ENCODE data around the gene DCTN3.
A peak's percentile ranks its signal among the peaks of the same experiment; 100 is the strongest.

The DCTN3 gene

GRCh38 chr9:34620061-34620994 is at the start of gene DCTN3:
TSS of gene DCTN3 (minus strand) at chr9:34620495. CDS start at chr9:34620464, 31 bp downstream.
- ATAC-seq = peak; percentile 99
- Mint-ChIP-seq H3K9me3 (no peaks in the 10 kb centered on the region), H3K36me3 (peaks cover 14% of the 10 kb centered on the region), H3K27ac (peak within 1 kb of the TSS; percentile 89), H3K4me1 (peaks cover 26% of the 10 kb centered on the region), H3K4me3 (peak within 1 kb of the TSS; percentile 94)
- peak; percentile 69 to 90 for DNase-seq (ENCODE audit: low spot score in 2 of 2)

DNA sequence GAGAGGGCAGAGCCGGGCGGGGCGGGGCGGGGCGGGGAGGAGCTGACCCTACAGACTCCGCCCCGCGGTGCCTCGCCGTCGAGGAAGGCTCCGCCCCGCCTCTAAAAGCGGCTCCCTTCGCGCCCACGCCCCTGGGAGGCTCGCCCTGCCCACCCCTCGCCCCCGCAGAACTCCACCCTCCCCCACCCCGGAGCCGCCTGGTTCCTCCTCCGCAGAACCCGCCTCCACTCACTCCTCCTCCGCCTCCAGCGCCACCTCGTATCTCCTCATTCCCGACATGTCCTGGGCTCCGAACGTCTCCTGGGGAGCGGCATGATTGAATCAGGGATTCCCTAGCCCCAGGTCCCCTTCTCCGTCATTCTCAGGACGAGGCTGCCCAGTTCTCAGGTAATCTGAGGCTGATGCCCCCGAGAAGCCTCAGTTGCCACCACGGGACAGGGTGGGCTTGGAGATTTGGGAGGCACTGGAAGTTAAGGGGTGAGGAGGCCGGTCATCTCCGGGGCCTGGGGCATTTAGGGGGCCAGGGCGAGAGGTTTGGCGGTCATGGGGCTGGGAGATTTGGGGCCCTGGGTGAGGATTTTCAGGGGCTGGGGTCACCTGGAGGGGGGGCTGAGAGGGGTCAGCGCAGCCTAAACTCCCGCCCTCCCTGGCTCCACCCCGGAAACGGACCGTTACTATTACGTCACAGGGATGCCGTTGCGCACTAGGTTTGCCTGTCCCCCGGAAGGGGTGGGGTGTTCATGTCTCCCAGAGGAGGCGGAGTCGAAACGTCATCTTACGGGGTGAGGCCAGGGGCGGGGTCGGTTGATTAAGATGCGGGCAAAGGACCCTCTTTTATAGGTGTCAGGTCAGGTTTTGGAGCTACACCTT is 45.3 kb upstream of the DCTN3 start:
- Mint-ChIP-seq H3K27ac (peak overlapping the region; percentile 93), H3K4me3 (peak overlapping the region; percentile 86), H3K36me3 (peaks cover 18% of the 10 kb centered on the region), H3K9me3 (peaks cover 3% of the 10 kb centered on the region), H3K4me1 (peaks cover 35% of the 10 kb centered on the region)
- ATAC-seq = peak; percentile 84
- peak; percentile 72 to 92 for DNase-seq (ENCODE audit: low spot score in 2 of 2)

GRCh38 chr9:34665067-34665380 is 44.7 kb upstream of the DCTN3 start:
- H3K27ac Mint-ChIP-seq = peak overlapping the region; percentile 93
- H3K4me3 Mint-ChIP-seq = peak overlapping the region; percentile 86
- peaks cover 3% of the 10 kb centered on the region for H3K9me3 Mint-ChIP-seq
- ATAC-seq (peak; percentile 31), DNase-seq (ENCODE audit: low spot score in 2 of 2) (no peak)
- peaks cover 18% of the 10 kb centered on the region for H3K36me3 Mint-ChIP-seq
- H3K4me1 Mint-ChIP-seq = peaks cover 35% of the 10 kb centered on the region

DNA sequence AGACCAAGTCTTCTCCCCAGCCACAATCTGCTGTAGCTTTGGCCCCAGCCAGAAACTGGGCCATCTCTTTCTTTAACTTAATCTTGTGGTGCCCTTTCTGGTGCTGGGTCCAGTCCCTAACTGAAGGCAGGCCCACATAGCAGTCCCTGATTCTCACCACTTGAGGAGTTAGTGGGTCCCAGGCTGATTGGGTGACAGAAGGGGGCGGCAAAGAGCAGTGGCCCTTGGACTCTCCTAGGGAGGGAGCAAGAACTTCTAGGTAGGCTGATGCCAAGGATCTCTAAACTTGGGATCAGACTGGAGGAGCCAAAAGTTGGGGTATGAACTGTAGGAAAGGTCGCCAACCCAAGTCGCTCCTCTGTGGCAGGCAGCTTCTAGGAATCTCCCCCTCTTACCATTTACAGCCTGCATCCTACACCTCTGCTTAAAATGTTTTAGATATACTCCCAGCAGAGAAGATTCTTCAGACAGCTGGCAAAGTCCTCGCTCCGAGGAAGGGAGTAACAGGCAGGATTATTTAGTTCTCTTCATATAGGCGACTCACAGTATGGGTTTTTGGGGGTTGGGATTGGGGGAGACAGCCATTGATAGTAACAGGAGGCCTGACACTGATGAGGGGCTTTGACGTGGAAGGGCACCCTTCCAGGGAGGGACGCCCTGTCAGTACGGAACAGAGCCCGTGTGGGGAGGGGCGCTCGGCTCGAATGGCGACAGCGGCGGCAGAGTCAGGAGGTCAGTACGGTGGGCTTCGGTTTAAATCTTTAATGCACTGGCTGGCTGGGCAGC is 44.2 kb upstream of the DCTN3 start:
- H3K4me3 Mint-ChIP-seq = peak overlapping the region; percentile 86
- DNase-seq (ENCODE audit: low spot score in 2 of 2) (peak; percentile 63 to 82), ATAC-seq (peak; percentile 69)
- H3K27ac Mint-ChIP-seq = peak overlapping the region; percentile 93
- peaks cover 3% of the 10 kb centered on the region for H3K9me3 Mint-ChIP-seq
- peaks cover 18% of the 10 kb centered on the region for H3K36me3 Mint-ChIP-seq
- peaks cover 35% of the 10 kb centered on the region for H3K4me1 Mint-ChIP-seq

DNA sequence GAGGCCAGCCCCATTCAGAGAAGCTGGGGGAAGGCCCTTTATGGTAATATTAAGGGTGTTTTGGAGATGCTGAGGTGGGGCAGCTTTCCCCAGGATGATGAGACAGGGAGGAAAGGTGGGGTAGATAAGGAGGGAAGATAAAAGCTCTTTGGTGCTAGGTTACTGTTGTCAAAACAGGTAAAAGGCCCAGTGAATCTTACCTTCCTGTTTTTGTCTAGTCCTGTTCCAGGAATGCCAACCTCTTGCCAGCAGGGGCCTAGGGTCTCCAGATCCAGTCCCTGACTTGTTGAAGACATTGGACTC is 43.0 kb upstream of the DCTN3 start:
- H3K9me3 Mint-ChIP-seq = no peaks in the 10 kb centered on the region
- H3K4me1 Mint-ChIP-seq = peaks cover 35% of the 10 kb centered on the region
- ATAC-seq (no peak), DNase-seq (ENCODE audit: low spot score in 2 of 2) (no peak)
- no peak overlapping the region for H3K4me3 Mint-ChIP-seq
- peak overlapping the region; percentile 93 for H3K27ac Mint-ChIP-seq
- peaks cover 18% of the 10 kb centered on the region for H3K36me3 Mint-ChIP-seq

- DNase-seq (ENCODE audit: low spot score in 2 of 2) = no peak
- peak within 1 kb of the TSS; percentile 93 for H3K27ac Mint-ChIP-seq
- H3K4me1 Mint-ChIP-seq = peaks cover 35% of the 10 kb centered on the region
Observed at GRCh38 chr9:34662526-34663302, 42.4 kb upstream of the DCTN3 start, which contains the start of gene CCL27. TSS of gene CCL27 (minus strand) at chr9:34662657. CDS start at chr9:34662633, 24 bp downstream.

DNA sequence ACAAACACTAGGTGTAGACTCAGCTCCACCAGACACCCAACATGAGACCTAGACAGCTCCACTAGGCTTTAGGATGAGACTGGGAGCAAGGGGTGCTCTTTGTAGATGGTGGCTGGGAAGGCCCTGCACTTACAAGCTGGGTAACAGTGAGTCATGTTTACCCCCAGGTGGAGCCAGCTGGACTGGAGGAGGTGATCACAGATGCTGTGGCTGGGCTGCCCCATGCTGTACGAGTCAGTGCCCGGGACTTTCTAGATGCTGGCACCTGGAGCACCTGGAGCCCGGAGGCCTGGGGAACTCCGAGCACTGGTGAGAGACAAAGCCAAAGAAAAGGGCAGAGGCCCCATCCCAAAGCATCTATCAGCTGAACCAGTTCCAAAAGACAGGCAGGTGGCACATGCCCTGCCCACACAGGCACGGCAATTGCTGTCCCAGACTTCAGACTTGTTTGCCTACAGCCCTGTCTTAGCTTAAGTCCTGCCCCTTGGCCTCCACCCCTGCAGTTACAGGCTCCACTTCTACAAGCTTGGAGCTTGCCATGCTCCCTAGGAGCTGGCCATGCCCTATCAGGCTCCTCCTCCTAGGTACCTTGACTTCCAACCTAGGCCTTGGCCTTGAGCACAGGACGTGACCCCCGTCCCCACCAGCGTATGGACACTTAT is 39.4 kb upstream of the DCTN3 start:
- Mint-ChIP-seq H3K4me1 (peaks cover 30% of the 10 kb centered on the region), H3K9me3 (no peaks in the 10 kb centered on the region), H3K4me3 (no peak overlapping the region), H3K27ac (no peak overlapping the region), H3K36me3 (peaks cover 8% of the 10 kb centered on the region)
- no peak for ATAC-seq
- DNase-seq (ENCODE audit: low spot score in 2 of 2) = no peak

More at GRCh38 chr9:34662526-34663302, 42.4 kb upstream of the DCTN3 start, which contains the start of gene CCL27:
- no peak for ATAC-seq
- no peaks in the 10 kb centered on the region for H3K9me3 Mint-ChIP-seq
- H3K4me3 Mint-ChIP-seq = no peak within 1 kb of the TSS
- peaks cover 18% of the 10 kb centered on the region for H3K36me3 Mint-ChIP-seq

DNA sequence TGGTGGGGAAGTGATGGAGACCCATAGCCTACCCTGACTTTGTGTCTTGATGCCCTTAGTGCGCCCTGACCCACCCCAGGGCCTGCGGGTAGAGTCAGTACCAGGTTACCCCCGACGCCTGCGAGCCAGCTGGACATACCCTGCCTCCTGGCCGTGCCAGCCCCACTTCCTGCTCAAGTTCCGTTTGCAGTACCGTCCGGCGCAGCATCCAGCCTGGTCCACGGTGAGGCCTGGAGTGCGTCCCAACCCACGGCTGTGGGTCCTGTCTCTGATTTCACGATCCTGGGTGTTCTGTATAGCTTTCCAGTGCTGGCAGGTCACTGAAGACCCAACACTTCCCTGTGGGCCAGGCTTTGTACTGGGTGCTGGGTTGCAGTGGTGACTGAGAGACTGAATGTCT is 38.2 kb upstream of the DCTN3 start:
- DNase-seq (ENCODE audit: low spot score in 2 of 2) = no peak
- H3K4me1 Mint-ChIP-seq = peaks cover 18% of the 10 kb centered on the region

DNA sequence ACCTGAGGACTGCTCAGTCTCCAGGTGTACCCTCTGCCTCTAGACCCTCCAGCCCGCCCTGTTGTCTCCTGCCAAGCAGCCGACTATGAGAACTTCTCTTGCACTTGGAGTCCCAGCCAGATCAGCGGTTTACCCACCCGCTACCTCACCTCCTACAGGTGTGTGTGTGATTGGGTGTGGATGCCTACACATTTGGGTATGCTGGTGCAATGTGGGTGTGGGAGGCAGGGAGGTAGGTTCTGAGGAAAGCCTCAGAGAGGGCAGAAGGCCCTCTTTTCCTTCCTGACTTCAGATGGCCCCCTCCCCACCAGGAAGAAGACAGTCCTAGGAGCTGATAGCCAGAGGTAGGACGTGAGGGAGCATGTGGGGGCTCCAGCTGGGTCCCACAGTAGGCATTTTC is 36.7 kb upstream of the DCTN3 start:
- Mint-ChIP-seq H3K9me3 (no peaks in the 10 kb centered on the region), H3K27ac (no peak overlapping the region), H3K36me3 (peaks cover 5% of the 10 kb centered on the region), H3K4me3 (no peak overlapping the region), H3K4me1 (peaks cover 22% of the 10 kb centered on the region)
- ATAC-seq = no peak
- no peak for DNase-seq (ENCODE audit: low spot score in 2 of 2)

More for the DNA sequence above, 38.2 kb upstream of the DCTN3 start:
- ATAC-seq = no peak
- Mint-ChIP-seq H3K4me3 (no peak overlapping the region), H3K27ac (peak overlapping the region; percentile 40), H3K36me3 (no peaks in the 10 kb centered on the region), H3K9me3 (no peaks in the 10 kb centered on the region)

- Mint-ChIP-seq H3K36me3 (peaks cover 9% of the 10 kb centered on the region), H3K27ac (no peak overlapping the region), H3K4me1 (peaks cover 33% of the 10 kb centered on the region), H3K4me3 (no peak overlapping the region), H3K9me3 (no peaks in the 10 kb centered on the region)
- no peak for DNase-seq (ENCODE audit: low spot score in 2 of 2)
- no peak for ATAC-seq
Observed at GRCh38 chr9:34655394-34655793, 35.1 kb upstream of the DCTN3 start.

DNA sequence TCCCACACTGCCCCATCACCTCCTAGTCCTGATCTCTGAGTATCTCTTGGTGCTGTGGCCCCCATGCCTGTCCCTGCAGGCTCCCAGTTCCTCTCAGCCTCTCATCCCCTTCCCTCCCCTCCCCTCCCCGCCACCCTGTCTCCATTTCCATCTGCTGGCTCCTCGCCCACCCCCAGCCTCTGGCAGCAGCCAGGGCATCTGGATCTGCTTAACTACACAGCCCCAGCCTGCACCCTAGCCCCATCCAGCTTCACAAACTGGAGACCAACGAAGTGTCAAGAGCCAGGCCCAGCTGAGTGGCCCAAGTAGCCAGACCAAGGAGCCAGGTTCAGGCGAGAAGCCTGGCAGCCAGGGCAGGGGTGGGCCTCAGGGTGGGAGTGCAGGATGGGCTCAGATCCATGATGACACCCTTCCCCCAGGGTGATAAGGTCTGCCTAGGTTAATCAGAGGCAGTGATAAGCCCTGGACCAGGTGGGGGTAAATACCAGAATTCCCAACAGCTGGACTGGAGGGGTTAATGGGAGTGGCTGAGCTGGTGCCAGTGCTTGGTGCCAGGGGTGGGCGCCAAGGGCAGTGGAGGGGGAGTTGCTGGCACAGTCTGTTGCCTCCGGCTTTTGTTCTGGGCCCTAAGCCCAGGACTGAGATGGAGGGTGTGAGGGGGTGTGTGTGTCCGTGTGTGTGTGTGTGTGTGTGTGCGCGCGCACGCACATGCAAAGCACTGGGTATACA is 34.2 kb upstream of the DCTN3 start:
- Mint-ChIP-seq H3K9me3 (no peaks in the 10 kb centered on the region), H3K36me3 (peaks cover 18% of the 10 kb centered on the region), H3K4me1 (peaks cover 34% of the 10 kb centered on the region), H3K4me3 (no peak overlapping the region), H3K27ac (no peak overlapping the region)
- ATAC-seq (no peak), DNase-seq (ENCODE audit: low spot score in 2 of 2) (no peak)

DNA sequence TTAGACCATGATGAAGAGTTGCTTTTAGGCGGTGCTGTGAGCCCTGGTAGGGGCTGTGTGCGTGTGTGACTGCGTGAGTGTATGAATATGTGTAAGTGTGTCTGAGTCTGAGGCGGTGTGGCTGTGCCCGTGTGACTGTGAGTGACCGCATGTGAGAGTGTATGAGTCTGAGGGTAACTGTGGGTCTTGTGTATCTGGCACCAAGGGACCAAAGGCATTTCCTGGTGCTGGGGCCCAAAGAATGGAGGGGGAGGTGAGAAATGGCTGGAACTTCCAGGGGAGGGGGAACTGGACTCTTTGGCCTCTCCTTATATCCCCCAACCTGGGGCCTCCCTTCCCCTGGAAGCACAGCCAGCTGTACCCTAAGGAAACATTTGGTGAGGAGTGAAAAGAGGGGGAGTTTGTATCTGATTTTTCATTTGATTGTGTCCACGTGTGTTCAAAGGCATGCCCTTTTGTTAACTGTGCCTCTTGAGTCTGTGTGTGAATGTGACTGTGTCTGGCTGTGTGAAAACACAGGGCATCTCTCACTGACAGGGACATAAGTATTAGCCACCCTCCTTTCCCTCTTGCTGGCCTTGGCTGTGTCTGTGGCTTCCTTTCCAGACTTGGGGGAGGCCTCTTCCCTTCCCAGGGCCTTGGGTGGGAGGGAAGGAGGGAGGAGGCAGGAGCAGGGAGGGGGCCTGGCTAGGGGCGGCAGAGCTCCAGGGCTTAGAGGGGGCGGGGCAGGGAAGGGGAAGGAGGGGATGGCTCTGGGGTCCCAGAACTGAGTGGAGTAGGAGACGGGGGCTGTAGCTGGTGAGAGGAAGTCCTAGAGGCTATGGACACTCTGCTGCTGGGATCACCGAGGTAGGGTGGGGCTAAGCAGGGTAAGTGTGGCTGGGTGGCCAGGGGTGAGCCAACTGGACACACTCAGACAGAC is 33.1 kb upstream of the DCTN3 start:
- Mint-ChIP-seq H3K4me3 (no peak overlapping the region), H3K9me3 (no peaks in the 10 kb centered on the region), H3K36me3 (peaks cover 28% of the 10 kb centered on the region), H3K27ac (peak overlapping the region; percentile 38), H3K4me1 (peaks cover 45% of the 10 kb centered on the region)
- no peak for ATAC-seq
- DNase-seq (ENCODE audit: low spot score in 2 of 2) = no peak

- Mint-ChIP-seq H3K27ac (peak overlapping the region; percentile 38), H3K4me1 (peaks cover 53% of the 10 kb centered on the region), H3K9me3 (no peaks in the 10 kb centered on the region), H3K36me3 (peaks cover 34% of the 10 kb centered on the region), H3K4me3 (peak overlapping the region; percentile 18)
- no peak for DNase-seq (ENCODE audit: low spot score in 2 of 2)
- ATAC-seq = no peak
Observed at GRCh38 chr9:34652602-34653000, 32.3 kb upstream of the DCTN3 start.

Measured in stimulated activated effector memory CD8-positive, alpha-beta T cell treated with anti-CD3 and anti-CD28 coated beads, Interleukin-12 subunit alpha, Interleukin-12 subunit beta, amount 100 ng/mL, for 72 hours (primary cell).